Testis (tissue), 3 donors: ENCODE results near the gene JAM3. TPM values are rescaled to one million over a fixed set of nuclear protein-coding genes. Genes with fewer than 3 reads are reported as not detected.

Source experiments
- DNase-seq: peaks from one replicate; pipeline ENCODE4 v3.0.0-alpha.2; 2019
- H3K27ac ChIP-seq, 2 donors: fragments of 200-600 bp; sonication (generic); one replicate each; pipeline ENCODE4 v1.5.1; 2019
- H3K27me3 ChIP-seq: fragments of 200-600 bp; sonication (generic); one replicate; pipeline ENCODE4 v1.5.1; 2019
- H3K36me3 ChIP-seq: fragments of 200-600 bp; sonication (generic); one replicate; pipeline ENCODE4 v1.5.1; 2017; ENCODE audit warnings: low read depth; ENCODE audit errors: missing control alignments
- H3K4me1 ChIP-seq: fragments of 200-600 bp; sonication (generic); one replicate; pipeline ENCODE4 v1.5.1; 2019
- H3K4me3 ChIP-seq, 2 donors: fragments of 200-600 bp; sonication (generic); one replicate each; pipeline ENCODE4 v1.5.1; 2017 to 2019
- H3K9me3 ChIP-seq: fragments of 200-600 bp; sonication (generic); one replicate; pipeline ENCODE4 v1.5.1; 2017
- POLR2A ChIP-seq: fragments of 450-650 bp; IDR thresholded peaks from one replicate; pipeline ENCODE4 v1.6.1; 2017; ENCODE audit warnings: antibody characterized with exemption, mild to moderate bottlenecking, moderate library complexity
- WGBS, 2 donors: methylation state at CpG; one replicate each; pipeline ENCODE4 v1.1.5; 2018; 5-methylcytosine and 5-hydroxymethylcytosine counted together
- intact Hi-C: fragments of 100-400 bp; cut with DNase I; formaldehyde crosslinking; loops from one replicate; pipeline ENCODE4 v1.15.1; 2023; ENCODE audit warnings: low total_unique reads
- polyA plus RNA-seq: library from polyadenylated mRNA; stranded (reverse); fragments of 350-450 nt; fragmentation: Illumina TruSeq; extraction: RNeasy Lipid Tissue Mini Kit (QIAGEN cat#74804); gene quantifications from one replicate; pipeline ENCODE4 v1.2.3, GENCODE V29; 2014; ENCODE audit warnings: low read depth, low replicate concordance; ENCODE audit not compliant: insufficient read depth
- total RNA-seq, 2 donors: library from RNA; depleted of rRNA; stranded (reverse); fragments of >200 nt; gene quantifications; one replicate each; pipeline ENCODE4 v1.2.3, GENCODE V29; 2016
- TF ChIP-seq, protein P1 (sequence below), 3 experiments: fragments of 450-650 bp in 2 of 3; fragments of 200-600 bp in 1 of 3; sonication (generic) in 1 of 3; IDR thresholded peaks; one replicate each; pipeline ENCODE4 v1.5.1; 2016 to 2019; ENCODE audit warnings: antibody characterized with exemption in 3 of 3, mild to moderate bottlenecking in 2 of 3, moderate library complexity in 1 of 3

The JAM3 gene
- total and polyA plus RNA-seq, 3 donors from 2014 or later = 81.0 to 188 (median 172) TPM

DNA sequence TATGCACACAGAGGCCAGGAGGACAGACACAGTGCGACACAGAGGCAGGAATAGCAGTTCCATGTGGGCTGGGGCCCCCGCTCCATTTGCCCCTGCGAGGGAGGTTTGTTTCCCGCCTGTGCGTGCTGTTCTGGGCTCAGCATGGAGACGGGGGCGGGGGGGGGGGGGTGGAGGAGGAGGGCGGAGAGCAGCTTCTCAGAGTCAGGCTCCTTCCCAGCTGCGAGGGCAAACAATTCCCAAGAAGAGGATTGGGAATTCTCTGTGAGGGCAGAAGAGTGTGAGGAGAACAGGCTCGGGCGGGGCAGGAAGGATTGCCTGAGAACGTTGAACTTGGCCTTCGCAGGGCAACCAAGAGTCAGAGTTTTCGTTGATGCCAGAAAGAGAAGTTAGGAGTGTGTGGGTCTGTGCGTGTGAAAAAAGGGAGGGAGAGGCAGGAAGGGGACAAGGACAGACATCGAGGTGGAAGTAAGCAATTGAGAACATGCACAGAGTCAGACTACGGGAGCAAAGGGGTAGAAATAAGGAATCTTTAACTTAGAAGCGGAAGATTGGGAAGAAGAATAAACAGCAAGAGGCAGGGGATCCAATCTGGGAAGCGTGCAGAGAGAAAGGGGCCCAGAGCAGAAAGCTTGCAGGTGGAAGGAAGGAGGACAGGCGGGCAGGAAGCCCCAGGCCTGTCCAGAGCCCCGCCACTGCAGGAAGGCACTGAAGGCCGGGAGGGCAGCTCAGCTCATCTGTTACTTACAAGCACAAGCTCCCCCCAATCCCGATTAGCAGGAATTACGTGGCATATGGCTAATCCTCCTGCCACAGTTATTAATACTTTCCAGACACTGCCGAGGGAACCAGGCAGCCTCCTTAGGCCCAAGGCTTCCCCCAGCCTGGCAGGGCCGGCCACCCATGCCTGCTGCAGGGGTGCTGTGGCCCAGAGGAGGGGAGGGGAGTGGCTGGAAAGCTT is 15.6 kb upstream of the JAM3 start:
- Histone ChIP-seq H3K4me1 (peaks cover 9% of the 10 kb centered on the region), H3K9me3 (no peaks in the 10 kb centered on the region), H3K27ac (no peak overlapping the region), H3K27me3 (no peaks in the 10 kb centered on the region), H3K36me3 (no peaks in the 10 kb centered on the region), H3K4me3 (no peak overlapping the region)
- TF ChIP-seq, protein P1, sequence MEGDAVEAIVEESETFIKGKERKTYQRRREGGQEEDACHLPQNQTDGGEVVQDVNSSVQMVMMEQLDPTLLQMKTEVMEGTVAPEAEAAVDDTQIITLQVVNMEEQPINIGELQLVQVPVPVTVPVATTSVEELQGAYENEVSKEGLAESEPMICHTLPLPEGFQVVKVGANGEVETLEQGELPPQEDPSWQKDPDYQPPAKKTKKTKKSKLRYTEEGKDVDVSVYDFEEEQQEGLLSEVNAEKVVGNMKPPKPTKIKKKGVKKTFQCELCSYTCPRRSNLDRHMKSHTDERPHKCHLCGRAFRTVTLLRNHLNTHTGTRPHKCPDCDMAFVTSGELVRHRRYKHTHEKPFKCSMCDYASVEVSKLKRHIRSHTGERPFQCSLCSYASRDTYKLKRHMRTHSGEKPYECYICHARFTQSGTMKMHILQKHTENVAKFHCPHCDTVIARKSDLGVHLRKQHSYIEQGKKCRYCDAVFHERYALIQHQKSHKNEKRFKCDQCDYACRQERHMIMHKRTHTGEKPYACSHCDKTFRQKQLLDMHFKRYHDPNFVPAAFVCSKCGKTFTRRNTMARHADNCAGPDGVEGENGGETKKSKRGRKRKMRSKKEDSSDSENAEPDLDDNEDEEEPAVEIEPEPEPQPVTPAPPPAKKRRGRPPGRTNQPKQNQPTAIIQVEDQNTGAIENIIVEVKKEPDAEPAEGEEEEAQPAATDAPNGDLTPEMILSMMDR (IDR thresholded peaks at IDR 0.05) = no peak
- TF ChIP-seq POLR2A = no peak
- DNase-seq = peak; percentile 10
- WGBS, 2 donors = 70% methylated on average over 18 to 26 of the region's 26 CpGs
- intact Hi-C loops = loop anchor here (10.0 kb wide), 1 partner anchor 82 kb away; no protein-coding TSS in a partner anchor

DNA sequence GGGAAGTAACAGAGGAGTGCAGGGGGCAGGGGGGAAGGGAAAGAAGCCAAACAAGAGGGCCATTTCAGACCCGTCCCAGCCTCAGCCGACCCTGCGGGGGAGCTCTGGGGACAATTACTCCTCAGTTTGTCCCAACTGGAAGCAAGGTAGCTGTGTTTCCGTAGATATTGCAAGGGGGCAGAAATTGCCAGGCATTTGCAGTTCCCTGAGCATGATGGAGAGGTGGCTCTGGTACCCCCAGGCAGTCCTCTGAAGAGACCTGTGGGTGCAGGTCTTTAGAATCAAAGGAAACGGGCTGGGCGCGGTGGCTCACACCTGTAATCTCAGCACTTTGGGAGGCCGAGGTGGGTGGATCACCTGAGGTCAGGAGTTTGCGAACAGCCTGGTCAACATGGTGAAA is 13.8 kb upstream of the JAM3 start:
- WGBS, 2 donors = 81 to 82% methylated on average over 5 to 9 of the region's 9 CpGs
- no peaks in the 10 kb centered on the region for H3K36me3 ChIP-seq
- no peak overlapping the region for H3K27ac ChIP-seq
- no peak for DNase-seq
- H3K9me3 ChIP-seq = no peaks in the 10 kb centered on the region
- TF ChIP-seq, protein P1 (IDR thresholded peaks at IDR 0.05) = no peak
- TF ChIP-seq POLR2A = no peak
- no peaks in the 10 kb centered on the region for H3K27me3 ChIP-seq
- peaks cover 9% of the 10 kb centered on the region for H3K4me1 ChIP-seq
- intact Hi-C loops = loop anchor here (10.0 kb wide), 1 partner anchor 80 kb away; no protein-coding TSS in a partner anchor
- no peak overlapping the region for H3K4me3 ChIP-seq

DNA sequence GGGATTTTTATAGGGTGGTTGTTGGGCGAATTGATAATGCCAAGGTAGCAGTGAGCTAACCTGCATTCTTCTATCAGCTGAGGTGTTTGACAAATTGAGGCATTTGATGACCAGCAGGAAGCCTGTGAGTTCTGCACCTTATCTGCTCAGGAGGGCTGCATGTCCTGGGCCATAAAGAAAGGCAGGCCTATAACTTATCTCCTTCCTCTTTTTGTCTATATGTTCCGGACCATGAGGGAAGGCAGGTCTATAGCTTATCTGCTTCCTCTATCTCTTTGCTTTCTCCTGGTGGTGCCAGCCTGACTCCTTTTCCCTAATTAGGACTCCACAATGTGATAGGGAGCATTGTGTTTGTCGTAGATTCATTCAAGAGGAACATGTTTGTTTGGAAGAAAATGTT is 8.6 kb upstream of the JAM3 start:
- Histone ChIP-seq H3K9me3 (no peaks in the 10 kb centered on the region), H3K27ac (no peak overlapping the region), H3K4me3 (no peak overlapping the region), H3K27me3 (no peaks in the 10 kb centered on the region), H3K4me1 (no peaks in the 10 kb centered on the region), H3K36me3 (no peaks in the 10 kb centered on the region)
- TF ChIP-seq POLR2A = no peak
- TF ChIP-seq, protein P1 (IDR thresholded peaks at IDR 0.05) = no peak
- intact Hi-C loops = no loop called here
- peak; percentile 0 for DNase-seq
- WGBS, 2 donors = 83 to 88% methylated on average over 3 of the region's 3 CpGs

DNA sequence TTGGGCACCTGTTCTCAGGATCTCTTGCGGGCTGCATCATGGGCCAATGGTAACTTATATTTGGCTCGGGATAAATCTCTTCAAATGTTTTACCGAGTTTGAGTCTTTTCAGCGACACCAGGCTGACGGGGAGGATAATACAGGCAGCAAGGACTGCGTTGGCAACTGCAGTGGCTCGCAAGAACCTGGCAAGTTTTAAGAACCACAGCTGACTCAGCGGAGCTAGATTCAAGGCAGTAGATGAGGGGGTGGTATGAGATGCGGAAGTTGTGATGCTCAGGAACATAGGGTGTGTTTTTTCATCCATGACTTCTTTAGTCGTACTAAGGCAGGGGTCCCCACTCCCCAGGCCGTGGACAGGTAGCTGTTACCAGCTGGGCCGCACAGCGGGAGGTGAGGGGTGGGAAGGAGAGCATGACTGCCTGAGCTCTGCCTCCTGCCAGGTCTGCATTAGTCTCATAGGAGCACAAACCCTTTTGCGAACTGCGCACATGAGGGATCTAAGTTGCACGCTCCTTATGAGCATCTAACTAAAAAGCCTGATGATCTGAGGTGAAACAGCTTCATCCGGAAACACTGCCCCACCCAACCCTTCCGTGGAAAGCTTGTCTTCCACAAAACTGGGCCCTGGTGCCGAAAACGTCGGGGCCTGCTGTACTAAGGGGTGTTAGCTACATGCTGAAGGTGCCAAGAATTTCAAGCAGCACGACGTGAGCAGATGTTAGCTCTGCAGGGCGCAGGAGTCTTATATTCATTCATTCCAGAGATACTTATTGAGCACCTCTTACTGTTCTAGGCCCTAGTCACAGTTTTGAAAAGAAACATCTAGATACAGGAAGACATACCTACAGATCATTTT is 6.4 kb upstream of the JAM3 start:
- peak; percentile 7 for DNase-seq
- no peaks in the 10 kb centered on the region for H3K9me3 ChIP-seq
- H3K36me3 ChIP-seq = no peaks in the 10 kb centered on the region
- no peaks in the 10 kb centered on the region for H3K27me3 ChIP-seq
- H3K4me3 ChIP-seq = no peak overlapping the region
- 82 to 88% methylated on average over 23 to 24 of the region's 24 CpGs for WGBS, 2 donors
- intact Hi-C loops = no loop called here
- TF ChIP-seq POLR2A = no peak
- TF ChIP-seq, protein P1 (IDR thresholded peaks at IDR 0.05) = no peak
- H3K27ac ChIP-seq = no peak overlapping the region
- H3K4me1 ChIP-seq = no peaks in the 10 kb centered on the region
